Measurements from ENCODE around the gene MSMP.

Gene MSMP

DNA sequence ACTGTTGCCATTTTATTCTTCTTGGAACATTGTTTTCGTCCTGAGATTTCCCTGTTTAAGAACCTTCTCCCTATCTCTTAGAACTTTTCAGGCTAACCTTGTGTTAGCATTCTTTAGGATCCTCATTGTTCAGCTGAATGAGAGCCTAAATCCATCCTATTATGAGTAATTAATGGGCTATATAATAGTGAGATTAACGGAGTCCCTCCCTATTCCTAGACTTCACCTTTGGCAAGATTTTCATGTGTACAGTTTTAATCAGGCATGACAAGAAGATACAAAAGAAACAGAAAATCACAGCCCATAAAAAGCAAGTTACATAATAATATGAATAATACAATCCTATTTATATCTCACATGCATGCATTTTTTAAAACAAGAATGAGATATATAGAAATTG, 9.1 kb upstream of the MSMP start:
- H3K4me3 ChIP-seq (ENCODE audit: low read length) = no peak overlapping the region
- H3K36me3 ChIP-seq (ENCODE audit: insufficient read depth, low read length) = no peaks in the 10 kb centered on the region
- no peaks in the 10 kb centered on the region for H3K9me3 ChIP-seq (ENCODE audit: low read length)
- H2AFZ ChIP-seq (ENCODE audit: low read depth, low read length) = no peak overlapping the region
- no peaks in the 10 kb centered on the region for H3K27me3 ChIP-seq (ENCODE audit: insufficient read depth, low read length)
- no peaks in the 10 kb centered on the region for H3K4me1 ChIP-seq (ENCODE audit: insufficient read depth, low read length)

DNA sequence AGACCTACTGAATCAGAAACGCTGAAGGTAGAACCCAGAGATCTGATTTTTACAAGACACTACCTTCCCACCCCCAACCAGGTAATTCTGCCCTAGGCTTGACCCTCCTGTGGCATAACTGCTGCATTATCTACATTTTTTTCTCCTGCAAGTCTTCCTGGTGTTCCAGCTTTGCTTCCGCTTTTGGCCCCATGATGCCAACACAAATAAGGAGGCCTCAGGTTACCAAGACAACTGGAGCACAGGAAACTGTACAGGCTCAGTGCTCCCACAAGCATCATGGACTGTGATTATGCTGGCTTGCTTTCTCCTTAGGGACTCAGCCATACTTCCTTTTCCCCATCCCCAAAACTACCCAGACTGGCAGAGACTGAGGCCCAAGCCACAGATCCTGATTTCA, 6.6 kb upstream of the MSMP start:
- Histone ChIP-seq H3K9me3 (ENCODE audit: low read length) (no peaks in the 10 kb centered on the region), H3K36me3 (ENCODE audit: insufficient read depth, low read length) (peaks cover 6% of the 10 kb centered on the region), H3K4me3 (ENCODE audit: low read length) (no peak overlapping the region)

DNA sequence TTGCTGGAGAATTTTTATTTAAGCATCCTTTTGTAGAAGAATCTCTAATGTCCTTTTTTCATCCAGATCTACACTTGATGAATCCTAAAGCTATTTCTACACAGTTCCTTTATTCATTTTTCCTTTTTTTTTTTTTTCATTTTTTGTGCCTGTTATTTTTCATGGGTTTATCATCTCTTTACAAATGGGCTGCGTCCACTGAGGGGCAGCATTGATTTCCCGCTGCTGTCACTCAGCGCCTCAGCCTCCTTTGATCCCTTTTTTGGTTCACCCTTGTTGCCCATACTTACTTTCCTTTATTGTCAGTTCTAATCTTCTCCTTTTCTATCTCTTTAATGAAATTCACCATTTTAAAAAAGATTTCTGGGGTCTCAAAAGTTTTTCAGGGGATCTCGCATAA, 5.7 kb upstream of the MSMP start:
- Histone ChIP-seq H3K9me3 (ENCODE audit: low read length) (no peaks in the 10 kb centered on the region), H3K4me1 (ENCODE audit: insufficient read depth, low read length) (no peaks in the 10 kb centered on the region), H3K27me3 (ENCODE audit: insufficient read depth, low read length) (no peaks in the 10 kb centered on the region), H3K36me3 (ENCODE audit: insufficient read depth, low read length) (peaks cover 12% of the 10 kb centered on the region), H2AFZ (ENCODE audit: low read depth, low read length) (no peak overlapping the region), H3K4me3 (ENCODE audit: low read length) (no peak overlapping the region)

More for the DNA sequence above, 6.6 kb upstream of the MSMP start:
- H2AFZ ChIP-seq (ENCODE audit: low read depth, low read length) = no peak overlapping the region
- H3K4me1 ChIP-seq (ENCODE audit: insufficient read depth, low read length) = no peaks in the 10 kb centered on the region
- no peaks in the 10 kb centered on the region for H3K27me3 ChIP-seq (ENCODE audit: insufficient read depth, low read length)

DNA sequence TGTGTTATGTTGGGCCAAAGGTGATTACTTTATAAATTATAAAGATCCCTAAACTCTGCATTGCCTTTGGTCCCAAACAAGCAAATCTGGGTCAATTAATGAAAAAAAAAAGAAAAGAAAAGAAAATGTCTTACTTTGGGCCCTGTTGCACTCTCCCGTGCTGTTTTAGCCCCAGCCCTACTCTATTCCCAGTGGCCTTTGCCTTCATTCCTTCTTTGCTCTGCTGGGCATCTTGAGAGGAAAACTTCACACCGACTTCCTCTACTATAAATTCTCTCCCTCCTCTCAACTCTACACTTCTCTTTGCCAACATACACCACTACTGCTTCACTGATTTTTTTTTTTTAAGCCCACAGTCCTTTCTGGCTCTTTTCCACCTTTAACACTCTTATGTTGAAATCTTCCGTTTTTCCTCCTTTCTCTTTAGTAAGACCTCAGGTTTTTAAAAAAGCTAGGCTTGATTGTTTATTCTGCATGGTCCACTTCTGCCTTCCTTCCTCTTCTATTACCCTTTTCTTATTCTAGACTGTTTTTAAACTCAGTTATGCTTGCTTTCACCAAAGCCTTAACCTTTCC, 4.5 kb upstream of the MSMP start:
- no peaks in the 10 kb centered on the region for H3K27me3 ChIP-seq (ENCODE audit: insufficient read depth, low read length)
- H3K9me3 ChIP-seq (ENCODE audit: low read length) = peaks cover 2% of the 10 kb centered on the region
- H3K4me1 ChIP-seq (ENCODE audit: insufficient read depth, low read length) = no peaks in the 10 kb centered on the region
- peaks cover 24% of the 10 kb centered on the region for H3K36me3 ChIP-seq (ENCODE audit: insufficient read depth, low read length)
- no peak overlapping the region for H2AFZ ChIP-seq (ENCODE audit: low read depth, low read length)
- no peak overlapping the region for H3K4me3 ChIP-seq (ENCODE audit: low read length)

DNA sequence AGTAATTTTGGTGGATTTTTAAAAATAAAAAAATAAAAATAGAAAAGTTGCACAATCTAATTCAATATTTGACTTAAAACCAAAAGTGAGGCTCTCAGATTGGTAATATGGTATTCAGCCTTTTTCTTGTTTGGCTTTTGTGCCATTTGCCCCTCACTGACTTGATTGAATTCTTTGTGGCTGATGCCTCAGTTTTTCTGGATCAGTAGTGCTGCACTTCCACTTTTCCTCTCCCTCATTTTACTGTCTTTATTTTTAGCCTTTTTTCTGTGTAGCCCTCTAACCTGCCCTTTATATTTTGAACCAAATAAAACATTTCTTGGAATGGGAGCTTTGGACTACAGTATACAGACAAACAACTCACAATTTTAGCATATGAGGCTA, 3.8 kb upstream of the MSMP start:
- H2AFZ ChIP-seq (ENCODE audit: low read depth, low read length) = no peak overlapping the region
- no peaks in the 10 kb centered on the region for H3K27me3 ChIP-seq (ENCODE audit: insufficient read depth, low read length)
- H3K9me3 ChIP-seq (ENCODE audit: low read length) = peaks cover 2% of the 10 kb centered on the region
- H3K4me1 ChIP-seq (ENCODE audit: insufficient read depth, low read length) = no peaks in the 10 kb centered on the region
- H3K4me3 ChIP-seq (ENCODE audit: low read length) = no peak overlapping the region
- H3K36me3 ChIP-seq (ENCODE audit: insufficient read depth, low read length) = peaks cover 31% of the 10 kb centered on the region

DNA sequence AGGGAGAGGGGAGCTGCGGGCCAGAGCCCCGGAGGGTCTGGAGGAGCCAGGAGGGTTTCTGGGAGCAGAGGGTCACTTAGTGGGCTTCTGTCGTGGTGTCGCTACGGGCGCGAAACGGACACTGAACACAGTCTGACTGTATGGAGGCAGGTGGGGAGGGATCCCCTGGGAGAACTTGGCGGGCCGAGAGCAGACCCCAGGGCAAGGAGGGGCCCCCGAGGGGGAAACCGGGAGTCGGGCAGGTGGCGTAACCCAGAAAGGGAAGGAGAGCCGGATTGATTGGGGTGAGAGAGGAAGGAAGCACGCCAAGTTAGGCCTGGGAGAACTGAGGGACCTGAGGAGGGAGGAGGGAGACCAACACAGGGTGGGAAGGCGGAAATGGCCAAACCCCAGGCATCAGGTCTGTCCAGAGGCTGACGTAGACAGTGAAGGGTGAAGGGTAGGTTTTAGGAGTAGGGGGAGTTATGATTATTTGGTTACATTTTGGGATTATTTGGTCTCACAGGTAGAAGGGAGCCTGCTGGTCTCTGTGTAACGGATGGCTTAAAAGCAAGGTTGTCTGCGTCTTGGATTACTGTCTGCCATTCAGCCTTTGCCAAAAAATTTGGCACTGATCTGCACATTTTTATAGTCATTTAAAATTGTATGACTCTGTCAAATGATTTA, 3.3 kb upstream of the MSMP start:
- Histone ChIP-seq H3K9me3 (ENCODE audit: low read length) (peaks cover 2% of the 10 kb centered on the region), H3K36me3 (ENCODE audit: insufficient read depth, low read length) (peaks cover 36% of the 10 kb centered on the region), H3K4me3 (ENCODE audit: low read length) (peak overlapping the region; percentile 1), H3K27me3 (ENCODE audit: insufficient read depth, low read length) (no peaks in the 10 kb centered on the region), H2AFZ (ENCODE audit: low read depth, low read length) (no peak overlapping the region), H3K4me1 (ENCODE audit: insufficient read depth, low read length) (no peaks in the 10 kb centered on the region)

DNA sequence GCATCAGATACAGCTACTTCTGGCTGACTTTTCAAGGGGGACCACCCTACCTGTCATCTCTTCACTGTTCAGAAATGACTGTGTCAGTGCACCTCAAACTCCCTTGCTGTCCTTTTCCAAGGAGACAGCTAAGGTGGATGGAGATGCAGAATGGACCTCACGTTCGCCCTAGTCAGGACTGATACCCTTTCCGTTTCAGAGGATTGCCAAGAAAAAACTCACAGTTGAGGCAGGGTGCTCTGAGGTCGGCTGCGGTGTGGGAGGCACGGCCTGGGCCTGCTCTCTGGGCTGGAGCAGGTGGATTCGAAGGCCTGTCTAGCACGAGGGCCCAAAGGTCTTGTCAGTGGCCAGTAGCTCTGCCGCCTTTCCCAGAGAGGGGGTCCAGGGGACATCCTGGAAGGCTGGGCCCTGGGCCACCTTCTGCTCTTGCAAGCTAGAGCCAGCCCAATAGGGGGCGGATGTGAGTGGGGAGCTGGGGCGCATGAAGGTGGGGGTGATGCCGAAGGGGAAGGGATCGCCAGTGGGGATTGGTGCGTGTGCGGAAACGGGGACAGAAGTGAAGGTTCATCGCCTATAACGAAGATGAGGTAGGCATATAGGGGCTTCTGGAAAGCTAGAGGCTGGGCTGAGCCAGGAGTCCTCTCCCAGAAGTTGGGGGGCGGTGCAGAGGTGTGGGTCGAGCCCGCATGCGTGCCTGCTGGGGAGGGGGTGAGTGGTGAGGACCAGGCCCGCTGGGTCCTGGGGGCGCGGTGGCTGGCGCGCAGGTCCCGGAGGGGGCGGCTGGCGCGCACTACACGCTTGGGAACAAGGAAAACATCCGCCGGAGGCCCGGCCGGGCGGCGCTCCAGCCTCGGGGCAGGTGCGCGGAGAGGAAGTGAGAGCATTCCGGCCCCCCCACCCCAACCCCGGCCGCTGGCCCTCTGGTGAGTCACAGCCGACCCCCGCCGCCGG, 2.5 kb upstream of the MSMP start:
- Histone ChIP-seq H3K9me3 (ENCODE audit: low read length) (peaks cover 2% of the 10 kb centered on the region), H3K36me3 (ENCODE audit: insufficient read depth, low read length) (peaks cover 44% of the 10 kb centered on the region), H3K4me3 (ENCODE audit: low read length) (no peak overlapping the region), H2AFZ (ENCODE audit: low read depth, low read length) (no peak overlapping the region), H3K4me1 (ENCODE audit: insufficient read depth, low read length) (no peaks in the 10 kb centered on the region), H3K27me3 (ENCODE audit: insufficient read depth, low read length) (no peaks in the 10 kb centered on the region)

DNA sequence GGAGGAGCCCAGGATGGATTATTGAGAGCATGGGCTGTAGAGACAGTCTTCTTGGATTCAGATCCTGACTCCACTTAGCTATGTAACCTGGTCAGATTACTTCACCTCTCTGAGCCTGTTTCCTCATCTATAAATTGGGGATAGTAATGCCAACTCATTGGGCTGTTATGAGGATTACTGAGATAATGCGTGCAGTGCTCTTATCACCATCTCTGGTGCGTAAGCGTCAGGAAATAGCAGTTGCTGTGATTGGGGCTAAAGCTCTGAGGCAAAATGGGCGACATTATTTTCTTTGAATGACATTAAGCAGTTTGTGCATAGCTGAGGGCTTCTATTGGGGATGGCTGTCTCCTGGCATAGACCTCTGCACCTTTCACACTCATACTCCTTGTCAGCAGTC, 995 bp upstream of the MSMP start:
- Histone ChIP-seq H3K36me3 (ENCODE audit: insufficient read depth, low read length) (peaks cover 57% of the 10 kb centered on the region), H3K9me3 (ENCODE audit: low read length) (peaks cover 2% of the 10 kb centered on the region), H3K27me3 (ENCODE audit: insufficient read depth, low read length) (no peaks in the 10 kb centered on the region), H2AFZ (ENCODE audit: low read depth, low read length) (no peak overlapping the region), H3K4me1 (ENCODE audit: insufficient read depth, low read length) (peaks cover 4% of the 10 kb centered on the region), H3K4me3 (ENCODE audit: low read length) (no peak overlapping the region)

DNA sequence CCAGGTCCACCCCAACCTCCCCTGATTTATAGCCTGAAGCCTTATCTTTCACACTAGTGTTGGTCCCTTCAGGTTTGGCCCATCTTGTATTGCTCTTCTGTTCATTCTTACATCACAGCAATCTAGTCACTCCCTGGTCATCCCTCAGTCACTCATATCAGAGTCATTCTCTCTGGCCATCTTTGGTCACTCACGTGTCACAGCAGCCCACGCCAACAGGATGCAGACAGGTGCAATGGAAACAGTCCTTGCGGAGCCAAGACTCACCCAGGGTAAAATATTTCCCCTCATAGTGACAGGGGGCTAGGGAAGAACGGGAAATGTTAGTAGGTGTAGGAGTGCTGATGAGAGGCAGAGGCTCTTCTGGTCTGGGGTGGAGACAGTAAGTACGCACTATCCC, 610 bp downstream of the MSMP start:
- Histone ChIP-seq H3K4me3 (ENCODE audit: low read length) (no peak overlapping the region), H3K4me1 (ENCODE audit: insufficient read depth, low read length) (peaks cover 10% of the 10 kb centered on the region), H3K36me3 (ENCODE audit: insufficient read depth, low read length) (peaks cover 57% of the 10 kb centered on the region)

DNA sequence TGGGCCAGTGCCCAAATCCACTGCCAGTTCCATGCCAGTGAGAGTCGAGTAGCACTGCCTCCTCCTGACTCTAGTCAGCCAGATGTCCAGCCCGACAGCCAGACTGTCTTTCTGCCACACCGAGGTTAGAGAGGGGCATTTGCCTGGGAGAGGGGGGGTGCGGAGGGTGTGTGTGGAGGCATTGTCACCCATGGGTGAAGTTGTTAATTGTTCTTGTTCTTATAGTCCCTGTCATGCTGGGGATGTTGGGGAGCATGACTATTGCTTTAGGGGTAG, 3.9 kb downstream of the MSMP start:
- Histone ChIP-seq H3K4me3 (ENCODE audit: low read length) (peak overlapping the region; percentile 96), H3K4me1 (ENCODE audit: insufficient read depth, low read length) (peaks cover 35% of the 10 kb centered on the region), H3K36me3 (ENCODE audit: insufficient read depth, low read length) (peaks cover 52% of the 10 kb centered on the region), H2AFZ (ENCODE audit: low read depth, low read length) (no peak overlapping the region), H3K9me3 (ENCODE audit: low read length) (peaks cover 2% of the 10 kb centered on the region), H3K27me3 (ENCODE audit: insufficient read depth, low read length) (no peaks in the 10 kb centered on the region)

More for the DNA sequence above, 610 bp downstream of the MSMP start:
- Histone ChIP-seq H2AFZ (ENCODE audit: low read depth, low read length) (no peak overlapping the region), H3K27me3 (ENCODE audit: insufficient read depth, low read length) (no peaks in the 10 kb centered on the region), H3K9me3 (ENCODE audit: low read length) (peaks cover 2% of the 10 kb centered on the region)

DNA sequence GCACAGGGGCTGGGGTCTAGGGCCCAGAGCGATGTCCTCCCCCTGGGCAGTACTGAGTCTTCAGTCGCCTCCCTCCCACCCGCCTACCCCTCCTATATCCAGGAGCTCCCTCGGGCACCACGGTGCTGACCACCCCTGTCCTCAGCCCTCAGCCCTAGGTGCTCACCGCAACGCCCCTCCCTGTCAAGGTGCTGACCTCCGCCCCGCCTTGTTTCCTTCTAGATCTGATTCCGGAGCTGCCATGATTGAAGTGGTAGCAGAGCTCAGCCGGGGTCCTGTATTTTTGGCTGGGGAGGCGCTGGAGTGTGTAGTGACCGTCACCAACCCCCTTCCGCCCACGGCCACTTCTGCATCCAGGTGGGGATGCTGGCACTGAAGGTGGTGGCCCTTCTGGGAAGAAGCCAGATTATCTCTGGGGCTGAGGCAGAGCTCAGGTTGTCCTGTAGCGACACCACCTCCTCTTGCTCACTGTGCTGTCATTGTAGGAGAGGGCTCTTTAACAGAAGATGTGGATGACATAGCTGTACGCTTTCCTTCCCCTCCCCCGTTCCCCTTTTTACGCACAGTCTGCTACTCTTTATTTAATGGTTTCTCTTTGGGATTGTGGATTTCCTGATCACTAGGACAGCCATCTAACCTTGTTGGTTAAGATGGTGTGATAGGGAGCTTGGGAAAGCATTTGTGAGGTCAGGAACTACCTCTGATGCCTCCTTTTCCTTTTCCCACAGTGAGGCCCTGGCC, 4.4 kb downstream of the MSMP start:
- Histone ChIP-seq H3K27me3 (ENCODE audit: insufficient read depth, low read length) (no peaks in the 10 kb centered on the region), H3K4me3 (ENCODE audit: low read length) (peak overlapping the region; percentile 96), H3K9me3 (ENCODE audit: low read length) (peaks cover 2% of the 10 kb centered on the region), H3K4me1 (ENCODE audit: insufficient read depth, low read length) (peaks cover 35% of the 10 kb centered on the region), H3K36me3 (ENCODE audit: insufficient read depth, low read length) (peaks cover 49% of the 10 kb centered on the region), H2AFZ (ENCODE audit: low read depth, low read length) (peak overlapping the region; percentile 88)

DNA sequence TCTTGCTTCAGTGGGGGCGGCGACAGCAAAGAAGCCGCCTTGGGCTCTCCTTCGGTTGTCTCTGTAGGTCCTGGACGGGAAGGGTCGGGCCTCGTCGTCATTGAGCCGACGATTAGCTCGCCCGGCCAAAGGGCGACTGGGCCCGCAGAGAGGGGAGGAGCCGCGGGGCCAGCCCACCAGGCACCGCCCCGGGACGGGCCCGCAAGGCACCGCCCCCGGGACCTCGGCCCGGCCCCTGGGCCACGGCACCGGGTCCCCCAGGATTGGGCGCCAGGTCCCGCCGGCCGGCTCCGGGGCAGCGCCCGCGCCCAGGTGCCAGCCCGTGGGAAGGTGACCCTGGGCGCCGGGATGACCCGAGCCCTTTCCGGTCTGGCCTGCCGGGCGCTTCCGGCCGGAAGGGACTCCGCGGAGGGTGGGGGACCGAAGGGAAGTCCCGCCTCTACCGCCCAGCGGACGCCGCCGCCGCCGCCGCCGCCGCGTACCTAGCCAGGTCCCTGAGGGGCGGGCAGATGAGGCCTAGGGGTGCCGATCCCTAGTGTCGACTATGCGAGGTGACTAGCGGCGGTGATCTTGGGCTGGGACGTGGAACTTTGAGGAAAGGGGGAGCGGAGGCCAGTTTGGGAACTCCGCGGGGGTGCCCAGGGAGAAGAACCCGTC, 5.1 kb downstream of the MSMP start, which contains the start of the genes GBA2 and RGP1:
TSS of gene GBA2 (minus strand) at position 371 of the 657 bp plus-strand sequence. CDS start 524 bp downstream, outside the sequence.
TSS of gene RGP1 (plus strand) at position 430 of the 657 bp plus-strand sequence. CDS start 469 bp downstream, outside the sequence.
- Histone ChIP-seq H3K9me3 (ENCODE audit: low read length) (no peaks in the 10 kb centered on the region), H3K36me3 (ENCODE audit: insufficient read depth, low read length) (peaks cover 49% of the 10 kb centered on the region), H3K4me3 (ENCODE audit: low read length) (peak within 1 kb of the TSS; percentile 96), H3K4me1 (ENCODE audit: insufficient read depth, low read length) (peaks cover 35% of the 10 kb centered on the region), H3K27me3 (ENCODE audit: insufficient read depth, low read length) (no peaks in the 10 kb centered on the region), H2AFZ (ENCODE audit: low read depth, low read length) (peak within 1 kb of the TSS; percentile 88)
